Heart left ventricle (tissue), 13 donors: ENCODE data around the gene TSPAN33.
A peak's percentile ranks its signal among the peaks of the same experiment; 100 is the strongest.

Experiments
- POLR2A ChIP-seq, 2 donors: fragments of 450-650 bp; IDR thresholded peaks; one replicate each; pipeline ENCODE4 v1.6.1; 2017; ENCODE audit warnings: antibody characterized with exemption in 2 of 2, mild to moderate bottlenecking in 2 of 2, moderate library complexity in 2 of 2
- TF ChIP-seq, protein P1 (sequence below), 12 donors: fragments of 200-600 bp; sonication (generic) in 4 of 12; IDR thresholded peaks; one replicate each; pipeline versions ENCODE4 v1.5.0 to v1.8.0; 2018 to 2022; ENCODE audit warnings: antibody characterized with exemption in 12 of 12, mild to moderate bottlenecking in 5 of 12
- donor health status: ischemic (EF 13 %, LVEDD 7.1; RV severe dilation, severe dysfunction).
- donor health status: DM: no; HTN: yes; CAD: no.
- donor health status: DM: no; HTN: no; CAD: no.
- donor health status: ischemic (EF 25% LVEDD 6.9; RV normal size, moderate dysfunction).
- donor health status: ischemic (EF 25% LVEDD 5.7; RV mildly dilated, moderate dysfunction).
- donor health status: ischemic (EF 35%, LVEDD 5.7; RV mildly dilated, moderate dysfunction).
- donor health status: nonischemic (EF 11% LVEDD 7.7; RV severe dilation, severe dysfunction).
- donor health status: DM: yes; HTN: yes; CAD: no.
- donor health status: PGD.
- donor health status: ischemic (EF 29% LVEDD 5.4; RV normal size, mild dysfunction).
- donor health status: nonischemic (EF 23%, LVEDD 6.1; RV moderate dilation, normal function).

GRCh38 chr7:129144834-129145668, 544 bp downstream of the TSPAN33 start:
- TF ChIP-seq, protein P1, sequence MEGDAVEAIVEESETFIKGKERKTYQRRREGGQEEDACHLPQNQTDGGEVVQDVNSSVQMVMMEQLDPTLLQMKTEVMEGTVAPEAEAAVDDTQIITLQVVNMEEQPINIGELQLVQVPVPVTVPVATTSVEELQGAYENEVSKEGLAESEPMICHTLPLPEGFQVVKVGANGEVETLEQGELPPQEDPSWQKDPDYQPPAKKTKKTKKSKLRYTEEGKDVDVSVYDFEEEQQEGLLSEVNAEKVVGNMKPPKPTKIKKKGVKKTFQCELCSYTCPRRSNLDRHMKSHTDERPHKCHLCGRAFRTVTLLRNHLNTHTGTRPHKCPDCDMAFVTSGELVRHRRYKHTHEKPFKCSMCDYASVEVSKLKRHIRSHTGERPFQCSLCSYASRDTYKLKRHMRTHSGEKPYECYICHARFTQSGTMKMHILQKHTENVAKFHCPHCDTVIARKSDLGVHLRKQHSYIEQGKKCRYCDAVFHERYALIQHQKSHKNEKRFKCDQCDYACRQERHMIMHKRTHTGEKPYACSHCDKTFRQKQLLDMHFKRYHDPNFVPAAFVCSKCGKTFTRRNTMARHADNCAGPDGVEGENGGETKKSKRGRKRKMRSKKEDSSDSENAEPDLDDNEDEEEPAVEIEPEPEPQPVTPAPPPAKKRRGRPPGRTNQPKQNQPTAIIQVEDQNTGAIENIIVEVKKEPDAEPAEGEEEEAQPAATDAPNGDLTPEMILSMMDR (IDR thresholded peaks at IDR 0.05) = peak in 6 of 12 donors; percentile 7 to 36 (median 11)
- TF ChIP-seq POLR2A (IDR thresholded peaks at IDR 0.05) = no peak
